GM23248 (cell line): ENCODE data around the gene ST6GALNAC3.

Experiments
- EZH2 ChIP-seq: fragments of 200-600 bp; sonication (generic); IDR thresholded peaks from 2 replicates; pipeline ENCODE4 v1.6.1; 2018; ENCODE audit warnings: antibody characterized with exemption, mild to moderate bottlenecking; ENCODE audit not compliant: insufficient read depth, poor library complexity, severe bottlenecking
- EZH2phosphoT487 ChIP-seq: fragments of 200-600 bp; sonication (generic); IDR thresholded peaks from 2 replicates; pipeline ENCODE4 v1.6.1; 2018; ENCODE audit warnings: antibody characterized with exemption, moderate library complexity, mild to moderate bottlenecking, low read depth; ENCODE audit not compliant: insufficient read depth

- TF ChIP-seq EZH2 (no peak), EZH2phosphoT487 (no peak)
Measured at GRCh38 chr1:76079475-76080227, 5.1 kb downstream of the ST6GALNAC3 start.
